Measurements from ENCODE around the gene TUBB2A.

GRCh38 chr6:3108746-3109414, 48.5 kb downstream of the TUBB2A start:
- TF ChIP-seq CTCF (IDR thresholded peaks at IDR 0.05) (no peak), POLR2A (IDR thresholded peaks at IDR 0.05; ENCODE audit: low read depth) (no peak)
